ENCODE results near the gene TRAPPC2B. TPM values are rescaled to one million over a fixed set of nuclear protein-coding genes. Genes with fewer than 3 reads are reported as not detected.
"Not testable (repeated sequence)": the region's sequence is repeated elsewhere in the genome, so short reads cannot be mapped to it uniquely, and the experiment has no call there.

The TRAPPC2B gene
- total RNA-seq, 1 experiment from 2014 or later = 16.1 TPM

DNA sequence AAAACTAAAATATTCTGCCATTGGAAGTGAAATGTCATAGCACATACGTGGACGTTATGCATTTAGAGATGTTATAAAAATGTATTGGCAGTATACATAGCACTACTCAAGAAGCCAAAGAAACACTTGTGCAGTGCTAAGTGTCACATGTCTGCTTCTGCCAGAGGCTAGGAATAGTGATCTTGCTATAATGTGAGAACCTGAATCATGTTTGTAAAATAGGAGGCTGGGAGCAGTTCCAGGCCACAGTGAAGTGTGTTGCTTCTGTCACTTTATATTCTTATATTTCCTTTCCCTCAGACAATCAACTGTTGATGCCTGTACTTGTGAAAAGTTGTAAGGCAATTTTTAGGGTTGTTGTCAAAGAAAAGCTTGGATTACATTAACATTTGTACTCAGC, 3.4 kb downstream of the TRAPPC2B start:
- H3K27me3 ChIP-seq (ENCODE audit: low read length) = no peaks in the 10 kb centered on the region
- ATAC-seq (no peak), DNase-seq (no peak)
- H3K4me3 ChIP-seq (ENCODE audit: low read length) = no peak overlapping the region
- ChIA-PET POLR2A (ENCODE audit: unreplicated experiment) (no interaction called here), CTCF (no interaction called here)
- peaks cover 13% of the 10 kb centered on the region for H3K4me1 ChIP-seq (ENCODE audit: insufficient read depth, low read length)
- H3K9me2 ChIP-seq (replicated peaks; ENCODE audit: low read length) = no peaks in the 10 kb centered on the region
- H3K36me3 ChIP-seq (ENCODE audit: low read depth, low read length) = peaks cover 7% of the 10 kb centered on the region; the same call in 1 of the 2 replicates
- no peak overlapping the region for H3K9ac ChIP-seq (ENCODE audit: low read length)
- TF ChIP-seq, protein P1, sequence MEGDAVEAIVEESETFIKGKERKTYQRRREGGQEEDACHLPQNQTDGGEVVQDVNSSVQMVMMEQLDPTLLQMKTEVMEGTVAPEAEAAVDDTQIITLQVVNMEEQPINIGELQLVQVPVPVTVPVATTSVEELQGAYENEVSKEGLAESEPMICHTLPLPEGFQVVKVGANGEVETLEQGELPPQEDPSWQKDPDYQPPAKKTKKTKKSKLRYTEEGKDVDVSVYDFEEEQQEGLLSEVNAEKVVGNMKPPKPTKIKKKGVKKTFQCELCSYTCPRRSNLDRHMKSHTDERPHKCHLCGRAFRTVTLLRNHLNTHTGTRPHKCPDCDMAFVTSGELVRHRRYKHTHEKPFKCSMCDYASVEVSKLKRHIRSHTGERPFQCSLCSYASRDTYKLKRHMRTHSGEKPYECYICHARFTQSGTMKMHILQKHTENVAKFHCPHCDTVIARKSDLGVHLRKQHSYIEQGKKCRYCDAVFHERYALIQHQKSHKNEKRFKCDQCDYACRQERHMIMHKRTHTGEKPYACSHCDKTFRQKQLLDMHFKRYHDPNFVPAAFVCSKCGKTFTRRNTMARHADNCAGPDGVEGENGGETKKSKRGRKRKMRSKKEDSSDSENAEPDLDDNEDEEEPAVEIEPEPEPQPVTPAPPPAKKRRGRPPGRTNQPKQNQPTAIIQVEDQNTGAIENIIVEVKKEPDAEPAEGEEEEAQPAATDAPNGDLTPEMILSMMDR (conservative IDR thresholded peaks at IDR 0.05; ENCODE audit: low read depth, low read length) = no peak
- no peak for TF ChIP-seq EZH2phosphoT487 (IDR thresholded peaks at IDR 0.05; ENCODE audit: borderline replicate concordance, low read length)
- no peak overlapping the region for H3K4me2 ChIP-seq (ENCODE audit: low read length)
- no peaks in the 10 kb centered on the region for H3F3A ChIP-seq (ENCODE audit: low read length, unreplicated experiment)
- intact Hi-C loops (cut with micrococcal nuclease) = no loop called here
- no TSS peak for BruUV-seq (replicated peaks)
- H3K27ac ChIP-seq (ENCODE audit: low read length) = no peak overlapping the region
- H3K79me2 ChIP-seq (ENCODE audit: low read length) = peaks cover 18% of the 10 kb centered on the region
- no peaks in the 10 kb centered on the region for H3K9me3 ChIP-seq (ENCODE audit: low read length)
- no peaks in the 10 kb centered on the region for H4K20me1 ChIP-seq (ENCODE audit: low read length)
- no peak overlapping the region for H2AFZ ChIP-seq (ENCODE audit: low read length)

DNA sequence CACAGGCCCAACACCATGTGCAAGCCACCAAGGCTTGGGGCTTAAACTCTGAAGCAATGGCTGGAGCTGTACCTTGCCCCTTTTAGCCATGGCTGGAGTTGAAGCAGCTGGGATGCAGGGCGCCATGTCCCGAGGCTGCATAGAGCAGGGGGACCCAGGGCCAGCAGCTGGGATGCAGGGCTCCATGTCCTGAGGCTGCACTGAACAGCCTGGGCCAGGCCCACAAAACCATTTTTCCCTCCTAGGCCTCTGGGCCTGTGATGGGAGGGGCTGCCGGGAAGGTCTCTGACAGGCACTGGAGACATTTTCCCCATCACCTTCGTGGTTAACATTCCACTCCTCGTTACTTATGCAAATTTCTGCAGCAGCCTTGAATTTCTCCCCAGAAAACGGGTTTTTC, 10.8 kb downstream of the TRAPPC2B start:
- TF ChIP-seq EZH2phosphoT487 (IDR thresholded peaks at IDR 0.05; ENCODE audit: borderline replicate concordance, low read length) (no peak), EZH2 (IDR thresholded peaks at IDR 0.05; ENCODE audit: low read length, unreplicated experiment) (no peak)
- Histone ChIP-seq H3K9me2 (replicated peaks; ENCODE audit: low read length) (no peaks in the 10 kb centered on the region), H3K4me1 (ENCODE audit: insufficient read depth, low read length) (no peaks in the 10 kb centered on the region), H3K9ac (ENCODE audit: low read length) (no peak overlapping the region), H4K20me1 (ENCODE audit: low read length) (no peaks in the 10 kb centered on the region), H3K9me3 (ENCODE audit: low read length) (peaks cover 25% of the 10 kb centered on the region), H3K79me2 (ENCODE audit: low read length) (no peaks in the 10 kb centered on the region), H3K4me3 (ENCODE audit: low read length) (no peak overlapping the region), H3K36me3 (ENCODE audit: low read depth, low read length) (peaks cover 56% of the 10 kb centered on the region), H3F3A (ENCODE audit: low read length, unreplicated experiment) (no peaks in the 10 kb centered on the region), H2AFZ (ENCODE audit: low read length) (no peak overlapping the region), H3K27me3 (ENCODE audit: low read length) (no peaks in the 10 kb centered on the region), H3K4me2 (ENCODE audit: low read length) (no peak overlapping the region), H3K27ac (ENCODE audit: low read length) (no peak overlapping the region)
- CTCF ChIA-PET = no interaction called here
- ATAC-seq (no peak), DNase-seq (no peak)
- POLR2A ChIA-PET (ENCODE audit: unreplicated experiment) = no interaction called here
- no TSS peak for BruUV-seq (replicated peaks)
- intact Hi-C loops (cut with micrococcal nuclease) = no loop called here

DNA sequence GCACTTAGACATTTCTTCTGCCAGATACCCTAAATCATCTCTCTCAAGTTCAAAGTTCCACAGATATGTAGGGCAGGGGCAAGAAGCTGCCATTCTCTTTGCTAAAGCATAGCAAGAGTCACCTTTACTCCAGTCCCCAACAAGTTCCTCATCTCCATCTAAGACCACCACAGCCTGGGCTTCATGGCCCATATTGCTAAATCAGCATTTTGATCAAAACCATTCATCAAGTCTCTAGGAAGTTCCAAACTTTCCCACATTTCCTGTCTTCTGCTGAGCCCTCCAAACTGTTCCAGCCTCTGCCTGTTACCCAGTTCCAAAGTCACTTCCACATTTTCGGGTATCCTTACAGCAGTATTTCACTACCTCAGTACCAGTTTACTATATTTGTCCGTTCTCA, 11.3 kb downstream of the TRAPPC2B start:
- H3K27ac ChIP-seq (ENCODE audit: low read length); POLR2A ChIA-PET (ENCODE audit: unreplicated experiment); H3K9me2 ChIP-seq (replicated peaks; ENCODE audit: low read length); H3K4me2 ChIP-seq (ENCODE audit: low read length); H3K79me2 ChIP-seq (ENCODE audit: low read length); H3F3A ChIP-seq (ENCODE audit: low read length, unreplicated experiment); H4K20me1 ChIP-seq (ENCODE audit: low read length); H3K9ac ChIP-seq (ENCODE audit: low read length); H3K27me3 ChIP-seq (ENCODE audit: low read length); DNase-seq; H3K4me3 ChIP-seq (ENCODE audit: low read length); BruUV-seq (replicated peaks); H2AFZ ChIP-seq (ENCODE audit: low read length); H3K4me1 ChIP-seq (ENCODE audit: insufficient read depth, low read length); intact Hi-C loops (cut with micrococcal nuclease); ATAC-seq; CTCF ChIA-PET: not testable (repeated sequence)
- Histone ChIP-seq H3K9me3 (ENCODE audit: low read length) (peaks cover 25% of the 10 kb centered on the region), H3K36me3 (ENCODE audit: low read depth, low read length) (peaks cover 56% of the 10 kb centered on the region)

DNA sequence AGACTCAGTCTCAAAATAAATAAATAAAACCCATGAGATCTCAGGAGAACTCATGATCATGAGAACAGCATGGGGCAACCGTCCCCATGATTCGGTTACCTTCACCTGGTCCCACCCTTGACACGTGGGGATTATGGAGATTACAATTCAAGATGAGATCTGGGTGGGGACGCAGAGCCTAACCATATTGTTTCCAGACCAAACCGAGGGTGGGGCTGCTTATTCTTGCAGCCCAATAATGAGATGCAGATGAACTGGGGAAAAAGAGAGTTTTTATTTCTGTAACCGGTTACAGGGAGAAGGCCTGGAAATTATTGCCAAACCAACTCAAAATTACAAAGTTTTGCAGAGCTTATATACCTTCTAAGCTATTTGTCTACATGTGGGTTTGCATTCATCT, 12.8 kb downstream of the TRAPPC2B start:
- Histone ChIP-seq H3K27ac (ENCODE audit: low read length) (no peak overlapping the region), H3K9me3 (ENCODE audit: low read length) (peaks cover 25% of the 10 kb centered on the region), H3K36me3 (ENCODE audit: low read depth, low read length) (peaks cover 56% of the 10 kb centered on the region), H3K4me3 (ENCODE audit: low read length) (no peak overlapping the region), H3K4me2 (ENCODE audit: low read length) (no peak overlapping the region), H3K79me2 (ENCODE audit: low read length) (no peaks in the 10 kb centered on the region), H4K20me1 (ENCODE audit: low read length) (no peaks in the 10 kb centered on the region), H3K4me1 (ENCODE audit: insufficient read depth, low read length) (no peaks in the 10 kb centered on the region), H3K27me3 (ENCODE audit: low read length) (no peaks in the 10 kb centered on the region), H3K9me2 (replicated peaks; ENCODE audit: low read length) (no peaks in the 10 kb centered on the region), H2AFZ (ENCODE audit: low read length) (no peak overlapping the region), H3F3A (ENCODE audit: low read length, unreplicated experiment) (no peaks in the 10 kb centered on the region), H3K9ac (ENCODE audit: low read length) (no peak overlapping the region)
- ATAC-seq = no peak
- intact Hi-C loops (cut with micrococcal nuclease) = no loop called here
- DNase-seq = no peak
- TF ChIP-seq EZH2phosphoT487 (IDR thresholded peaks at IDR 0.05; ENCODE audit: borderline replicate concordance, low read length) = no peak
- TF ChIP-seq, protein P1 (conservative IDR thresholded peaks at IDR 0.05; ENCODE audit: low read depth, low read length) = no peak
- no peak for TF ChIP-seq EZH2 (IDR thresholded peaks at IDR 0.05; ENCODE audit: low read length, unreplicated experiment)
- no TSS peak for BruUV-seq (replicated peaks)
- CTCF ChIA-PET = no interaction called here
- POLR2A ChIA-PET (ENCODE audit: unreplicated experiment) = no interaction called here

Measured in PC-3 (cell line).